Smooth muscle cell (in vitro differentiated cells): Measurements from ENCODE around the gene KRT79. TPM values are rescaled to one million over a fixed set of nuclear protein-coding genes. Genes with fewer than 3 reads are reported as not detected.

Experiments
- DNase-seq: peaks from one replicate; lab custom pipeline; 2025; ENCODE audit not compliant: unreplicated experiment; lab: John Stamatoyannopoulos, UW
- H2AFZ ChIP-seq: fragments of 200-600 bp; sonication (generic); 2 replicates; pipeline ENCODE4 v1.6.0; 2016; ENCODE audit warnings: antibody characterized with exemption, low read depth, mild to moderate bottlenecking
- H3F3A ChIP-seq: fragments of 200-600 bp; sonication (generic); 2 replicates; pipeline ENCODE4 v1.6.0; 2017; ENCODE audit warnings: antibody characterized with exemption, low read depth
- H3K27ac ChIP-seq: fragments of 200-600 bp; sonication (generic); 2 replicates; pipeline ENCODE4 v1.5.1; 2016; ENCODE audit warnings: low read depth, mild to moderate bottlenecking
- H3K27me3 ChIP-seq: fragments of 200-600 bp; sonication (generic); 2 replicates; pipeline ENCODE4 v1.6.1; 2016; ENCODE audit warnings: low read depth, mild to moderate bottlenecking
- H3K36me3 ChIP-seq: fragments of 200-600 bp; sonication (generic); 2 replicates; pipeline ENCODE4 v1.5.1; 2016; ENCODE audit warnings: low read depth
- H3K4me1 ChIP-seq: fragments of 200-600 bp; sonication (generic); 2 replicates; pipeline ENCODE4 v1.5.1; 2016; ENCODE audit warnings: low read depth
- H3K4me2 ChIP-seq: fragments of 200-600 bp; sonication (generic); 2 replicates; pipeline ENCODE4 v1.6.0; 2016; ENCODE audit warnings: mild to moderate bottlenecking
- H3K4me3 ChIP-seq: fragments of 200-600 bp; sonication (generic); 2 replicates; pipeline ENCODE4 v1.5.1; 2016; ENCODE audit warnings: mild to moderate bottlenecking
- H3K79me2 ChIP-seq: fragments of 200-600 bp; sonication (generic); 2 replicates; pipeline ENCODE4 v1.6.0; 2016; ENCODE audit warnings: low read depth, mild to moderate bottlenecking
- H3K9ac ChIP-seq: fragments of 200-600 bp; sonication (generic); 2 replicates; pipeline ENCODE4 v1.6.0; 2016; ENCODE audit warnings: low read depth
- H3K9me3 ChIP-seq: fragments of 200-600 bp; sonication (generic); replicated peaks from 2 replicates; pipeline ENCODE4 v1.5.1; 2016; ENCODE audit warnings: low read depth
- H4K20me1 ChIP-seq: fragments of 200-600 bp; sonication (generic); 2 replicates; pipeline ENCODE4 v1.6.0; 2016; ENCODE audit warnings: low read depth
- WGBS: methylation state at CpG from one replicate; pipeline ENCODE4 v1.1.7; 2016; ENCODE audit warnings: low lambda C conversion rate; 5-methylcytosine and 5-hydroxymethylcytosine counted together
- polyA plus RNA-seq: library from polyadenylated mRNA; unstranded; fragments of >200 nt; fragmentation: Nextera tagmentation; extraction: Ambion mirVana; gene quantifications from 2 replicates; pipeline ENCODE4 v1.2.1, GENCODE V29; 2016
- total RNA-seq: library from RNA; depleted of rRNA; stranded (reverse); fragments of >200 nt; gene quantifications from 2 replicates; pipeline ENCODE4 v1.2.3, GENCODE V29; 2014
- TF ChIP-seq, protein P1 (sequence below): fragments of 200-600 bp; sonication (generic); IDR thresholded peaks from 2 replicates; pipeline ENCODE4 v1.5.1; 2017; ENCODE audit warnings: borderline replicate concordance, mild to moderate bottlenecking, antibody characterized with exemption; ENCODE audit not compliant: insufficient read depth, poor library complexity, severe bottlenecking

Gene KRT79
- total and polyA plus RNA-seq, 2 experiments from 2014 or later, result 3.4 to 4.1 TPM

DNA sequence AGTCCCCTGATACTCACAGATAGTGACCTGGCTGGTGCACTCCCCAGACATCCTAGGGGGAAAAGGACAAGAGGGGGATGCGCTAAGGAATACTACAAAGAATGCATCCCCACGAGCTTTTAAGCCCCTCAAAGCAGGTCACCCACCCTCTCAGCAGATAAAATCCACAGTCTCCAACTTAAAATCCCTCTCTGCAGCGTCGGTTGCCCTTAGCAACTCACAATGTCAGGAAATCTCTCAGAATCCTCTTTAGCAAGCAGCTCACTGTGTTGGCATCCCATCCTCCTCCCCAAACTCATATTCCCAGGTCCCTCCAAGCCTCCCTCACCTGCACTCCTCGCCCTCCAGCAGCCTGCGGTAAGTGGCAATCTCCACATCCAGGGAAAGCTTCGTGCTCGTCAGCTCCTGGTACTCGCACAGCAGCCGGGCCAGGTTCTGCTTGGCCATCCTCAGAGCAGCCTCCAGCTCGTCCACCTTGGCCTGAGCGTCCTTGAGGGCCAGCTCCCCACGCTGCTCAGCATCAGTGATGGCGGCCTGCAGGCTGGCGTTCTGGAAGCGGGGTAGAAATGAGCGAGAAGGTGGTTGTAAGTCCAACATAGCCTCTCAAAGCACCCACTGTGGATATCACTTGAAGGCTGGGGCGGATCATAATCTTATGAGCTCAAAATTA lies 5.5 kb upstream of the KRT79 start:
- 87% methylated on average over 18 of the region's 18 CpGs for WGBS

DNA sequence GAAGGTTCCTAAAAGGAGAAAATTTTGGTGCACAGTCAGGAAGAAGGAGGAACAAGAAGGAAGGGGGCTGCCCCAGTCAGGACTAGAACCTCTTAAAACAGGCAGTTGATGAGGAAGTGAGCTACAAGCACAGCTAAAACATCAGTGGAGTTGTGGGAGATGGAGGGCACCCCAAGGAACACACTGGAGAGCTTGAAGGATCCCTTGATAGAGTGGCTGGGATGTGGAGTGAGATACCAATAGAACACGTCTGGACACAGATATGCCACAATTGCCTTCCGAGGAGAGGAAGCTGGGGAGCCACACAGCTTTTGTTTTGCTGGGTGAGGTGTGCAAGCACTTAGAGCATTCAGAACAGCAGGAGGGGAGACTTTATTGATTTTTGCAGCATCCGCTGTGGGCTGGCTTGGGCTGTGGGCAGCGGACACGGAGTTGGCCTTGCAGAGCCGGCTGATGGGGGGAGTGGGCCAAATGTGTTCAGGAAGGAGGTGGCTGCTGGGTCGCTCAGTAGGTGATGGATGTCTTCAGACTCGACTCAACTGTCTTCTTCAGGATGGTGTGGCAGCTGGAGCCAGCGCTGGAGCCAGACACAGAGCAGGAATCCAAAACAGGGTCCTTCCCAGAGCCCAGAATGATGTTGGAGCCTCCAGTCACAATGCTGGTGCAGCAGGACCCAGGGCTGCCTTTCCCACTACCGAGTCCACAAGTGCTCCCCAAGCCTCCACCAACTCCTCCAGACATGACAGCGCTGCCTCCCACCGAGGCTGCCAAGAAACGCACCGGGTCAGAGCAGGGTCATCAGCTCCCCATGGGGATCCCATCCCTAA lies 4.7 kb upstream of the KRT79 start:
- H3K79me2 ChIP-seq, result no peaks in the 10 kb centered on the region
- DNase-seq, result no peak
- TF ChIP-seq, protein P1, sequence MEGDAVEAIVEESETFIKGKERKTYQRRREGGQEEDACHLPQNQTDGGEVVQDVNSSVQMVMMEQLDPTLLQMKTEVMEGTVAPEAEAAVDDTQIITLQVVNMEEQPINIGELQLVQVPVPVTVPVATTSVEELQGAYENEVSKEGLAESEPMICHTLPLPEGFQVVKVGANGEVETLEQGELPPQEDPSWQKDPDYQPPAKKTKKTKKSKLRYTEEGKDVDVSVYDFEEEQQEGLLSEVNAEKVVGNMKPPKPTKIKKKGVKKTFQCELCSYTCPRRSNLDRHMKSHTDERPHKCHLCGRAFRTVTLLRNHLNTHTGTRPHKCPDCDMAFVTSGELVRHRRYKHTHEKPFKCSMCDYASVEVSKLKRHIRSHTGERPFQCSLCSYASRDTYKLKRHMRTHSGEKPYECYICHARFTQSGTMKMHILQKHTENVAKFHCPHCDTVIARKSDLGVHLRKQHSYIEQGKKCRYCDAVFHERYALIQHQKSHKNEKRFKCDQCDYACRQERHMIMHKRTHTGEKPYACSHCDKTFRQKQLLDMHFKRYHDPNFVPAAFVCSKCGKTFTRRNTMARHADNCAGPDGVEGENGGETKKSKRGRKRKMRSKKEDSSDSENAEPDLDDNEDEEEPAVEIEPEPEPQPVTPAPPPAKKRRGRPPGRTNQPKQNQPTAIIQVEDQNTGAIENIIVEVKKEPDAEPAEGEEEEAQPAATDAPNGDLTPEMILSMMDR, result no peak
- no peak overlapping the region for H3K27ac ChIP-seq
- H4K20me1 ChIP-seq, result no peaks in the 10 kb centered on the region
- WGBS, result 84% methylated on average over 14 of the region's 14 CpGs
- no peak overlapping the region for H3K4me3 ChIP-seq
- H3K9me3 ChIP-seq, result no peaks in the 10 kb centered on the region
- no peak overlapping the region for H3K9ac ChIP-seq
- H3K4me2 ChIP-seq, result no peak overlapping the region
- H3F3A ChIP-seq, result peaks cover 4% of the 10 kb centered on the region
- H3K36me3 ChIP-seq, result no peaks in the 10 kb centered on the region
- H3K27me3 ChIP-seq, result no peaks in the 10 kb centered on the region
- peaks cover 16% of the 10 kb centered on the region for H3K4me1 ChIP-seq
- H2AFZ ChIP-seq, result no peak overlapping the region

More for the DNA sequence above, 5.5 kb upstream of the KRT79 start:
- Histone ChIP-seq H3F3A (peaks cover 4% of the 10 kb centered on the region), H3K36me3 (no peaks in the 10 kb centered on the region), H3K27me3 (no peaks in the 10 kb centered on the region), H4K20me1 (no peaks in the 10 kb centered on the region), H2AFZ (no peak overlapping the region), H3K4me2 (no peak overlapping the region), H3K4me1 (peaks cover 16% of the 10 kb centered on the region), H3K9me3 (no peaks in the 10 kb centered on the region), H3K27ac (no peak overlapping the region), H3K9ac (no peak overlapping the region), H3K79me2 (no peaks in the 10 kb centered on the region), H3K4me3 (no peak overlapping the region)
- no peak for DNase-seq
- TF ChIP-seq, protein P1, result no peak

DNA sequence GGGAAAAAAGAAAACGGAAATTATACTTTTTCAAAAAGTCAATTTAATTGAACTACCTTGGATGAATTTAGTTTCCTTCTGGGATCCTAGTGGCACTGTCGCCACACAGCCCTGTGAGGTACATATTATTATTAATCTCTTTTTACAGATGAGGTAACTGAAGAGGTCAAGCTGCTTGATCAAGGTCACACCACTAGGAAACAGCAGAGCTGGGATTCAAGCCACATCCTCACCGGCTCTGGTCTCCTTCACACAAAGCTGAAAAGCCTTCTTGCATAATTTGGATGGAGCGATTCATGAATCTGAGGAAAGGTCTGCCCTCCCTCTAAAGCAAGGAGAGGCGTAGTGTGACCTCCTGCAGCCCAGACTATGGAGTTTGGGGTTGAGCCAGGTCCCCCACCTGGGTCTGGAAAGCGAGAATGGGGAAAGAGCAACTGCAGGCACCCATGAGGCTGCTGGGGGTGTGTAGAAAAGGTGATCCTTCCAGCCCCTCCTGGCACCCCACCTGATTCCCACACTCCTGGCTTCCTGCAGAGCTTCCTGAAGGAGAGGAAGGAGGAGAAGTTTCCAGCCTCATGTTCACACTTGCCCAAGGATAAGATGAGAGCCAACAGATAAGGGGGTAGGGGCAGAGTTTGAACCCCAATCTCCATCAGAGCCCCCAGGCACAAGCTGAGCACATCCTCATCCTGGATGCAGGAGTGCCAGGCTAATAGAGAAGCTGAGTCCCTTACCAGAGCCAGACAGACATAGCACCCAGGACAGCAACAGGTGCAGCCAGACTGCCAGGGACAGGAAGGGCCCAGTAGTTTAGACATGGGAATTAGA lies 3.9 kb upstream of the KRT79 start:
- Histone ChIP-seq H3F3A (peaks cover 4% of the 10 kb centered on the region), H3K9me3 (no peaks in the 10 kb centered on the region), H3K79me2 (no peaks in the 10 kb centered on the region), H3K4me1 (peaks cover 16% of the 10 kb centered on the region), H3K27ac (peak overlapping the region; percentile 97), H3K27me3 (no peaks in the 10 kb centered on the region), H3K36me3 (no peaks in the 10 kb centered on the region), H3K4me2 (peak overlapping the region; percentile 42), H4K20me1 (no peaks in the 10 kb centered on the region), H3K4me3 (no peak overlapping the region), H2AFZ (no peak overlapping the region), H3K9ac (peak overlapping the region; percentile 20)
- TF ChIP-seq, protein P1, result no peak
- WGBS, result 54% methylated on average over 6 of the region's 6 CpGs
- DNase-seq, result no peak
